HuH-7 (cell line): ENCODE results near the gene AIMP1.
"Not testable (repeated sequence)": the region's sequence is repeated elsewhere in the genome, so short reads cannot be mapped to it uniquely, and the experiment has no call there.

ENCODE experiments used
- DNase-seq: peaks from one replicate; pipeline ENCODE4 v3.0.0; 2011; ENCODE audit warnings: low spot score

Gene AIMP1

GRCh38 chr4:106353786-106354185, 37.4 kb downstream of the AIMP1 start:
- DNase-seq: no peak

DNA sequence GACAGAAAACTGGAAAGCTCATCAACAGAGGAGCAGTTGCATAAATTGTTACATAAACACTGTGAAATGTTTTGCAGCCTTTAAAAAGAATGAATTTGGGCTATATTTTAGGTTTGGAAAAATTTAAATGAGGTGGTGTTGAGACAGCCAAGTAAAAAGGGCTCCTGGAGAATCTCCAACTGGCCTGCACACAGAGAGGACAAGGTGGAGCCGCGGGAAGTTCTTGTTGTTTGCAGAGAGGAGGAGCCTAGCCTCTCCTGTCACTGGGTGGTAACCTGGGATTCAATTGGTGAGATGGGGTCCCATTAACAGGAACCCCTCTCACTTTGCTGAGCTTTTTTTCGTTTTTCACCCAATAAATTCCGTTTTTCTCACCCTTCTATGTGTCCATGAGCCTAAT, 38.8 kb downstream of the AIMP1 start:
- DNase-seq: no peak

DNA sequence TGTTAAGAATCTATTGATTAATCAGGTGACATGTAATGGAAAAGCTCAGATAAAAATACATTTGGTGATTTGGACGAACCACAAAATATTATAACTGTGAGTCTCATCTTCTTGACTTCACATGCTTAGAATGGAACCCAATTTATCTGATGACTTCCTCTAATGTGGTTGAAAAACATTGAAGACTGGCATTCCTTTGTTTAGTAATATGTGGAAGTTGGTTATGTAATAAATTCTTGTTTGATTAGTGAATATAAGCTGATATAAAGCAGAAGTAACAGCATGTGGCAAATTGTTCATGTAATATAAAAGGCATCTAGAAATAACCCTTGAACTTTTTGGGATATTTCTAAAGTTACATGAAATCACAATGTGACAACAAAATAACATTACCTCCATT, 42.5 kb downstream of the AIMP1 start:
- DNase-seq: no peak

- no peak for DNase-seq
Observed at GRCh38 chr4:106362086-106362825, 45.9 kb downstream of the AIMP1 start.

GRCh38 chr4:106364282-106364681, 47.9 kb downstream of the AIMP1 start:
- DNase-seq: no peak

GRCh38 chr4:106365613-106366012, 49.3 kb downstream of the AIMP1 start:
- DNase-seq: peak; percentile 0

GRCh38 chr4:106366026-106366425, 49.7 kb downstream of the AIMP1 start:
- no peak for DNase-seq

DNA sequence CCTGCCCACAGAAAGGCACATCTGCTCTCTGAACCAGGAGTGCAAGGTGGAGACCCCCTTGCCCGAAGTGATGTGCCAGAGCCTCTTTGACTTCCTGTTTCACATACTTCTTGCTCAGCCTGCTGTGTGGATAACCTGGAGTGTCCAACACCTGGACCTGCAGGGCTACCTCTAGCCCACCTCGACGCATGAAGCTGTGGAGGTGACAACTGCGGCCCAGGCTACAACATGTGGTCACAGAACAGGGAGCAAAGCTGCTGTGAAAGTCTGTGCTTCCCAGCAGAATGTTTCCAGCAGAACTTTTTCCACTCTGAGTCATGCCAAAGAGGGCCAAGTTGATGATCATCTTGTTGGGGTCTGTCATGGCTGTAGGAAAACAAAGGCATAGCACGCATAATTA, 50.7 kb downstream of the AIMP1 start:
- no peak for DNase-seq

- DNase-seq: no peak
Observed at GRCh38 chr4:106368678-106369077, 52.3 kb downstream of the AIMP1 start, which contains the start of gene GIMD1. Gene GIMD1 (minus strand): TSS chr4:106368778. CDS start chr4:106367435, 1,343 bp downstream.

DNA sequence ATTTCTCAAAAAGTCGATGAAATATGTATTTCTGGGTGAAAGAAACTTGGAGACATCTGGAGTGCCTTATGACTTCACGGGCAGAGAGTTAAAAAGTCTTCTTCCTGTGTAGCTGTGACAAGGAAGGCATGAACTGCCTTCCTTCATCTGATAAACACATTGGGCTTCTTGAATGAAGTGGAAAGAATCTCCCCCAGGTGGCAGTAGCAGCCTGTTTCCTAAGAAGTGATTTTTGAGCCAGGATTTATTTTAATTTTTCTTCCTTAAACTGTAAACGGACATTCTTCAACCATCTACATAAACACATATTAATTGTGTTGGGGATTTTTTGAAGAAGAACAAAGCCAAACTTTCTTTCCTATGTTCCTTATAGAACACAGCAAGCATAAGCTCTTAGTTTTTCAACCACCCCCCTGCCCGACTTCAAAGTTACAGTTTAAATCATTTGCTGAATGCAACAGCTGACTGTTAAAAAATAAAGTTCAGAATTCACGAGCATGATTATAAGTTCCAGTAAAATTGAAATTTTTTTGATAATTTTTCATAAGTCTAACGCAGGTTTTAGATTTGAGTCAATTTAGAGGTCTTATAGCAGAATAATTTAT, 53.2 kb downstream of the AIMP1 start:
- peak; percentile 9 for DNase-seq

- DNase-seq: no peak
Observed at GRCh38 chr4:106370214-106370613, 53.9 kb downstream of the AIMP1 start.

DNA sequence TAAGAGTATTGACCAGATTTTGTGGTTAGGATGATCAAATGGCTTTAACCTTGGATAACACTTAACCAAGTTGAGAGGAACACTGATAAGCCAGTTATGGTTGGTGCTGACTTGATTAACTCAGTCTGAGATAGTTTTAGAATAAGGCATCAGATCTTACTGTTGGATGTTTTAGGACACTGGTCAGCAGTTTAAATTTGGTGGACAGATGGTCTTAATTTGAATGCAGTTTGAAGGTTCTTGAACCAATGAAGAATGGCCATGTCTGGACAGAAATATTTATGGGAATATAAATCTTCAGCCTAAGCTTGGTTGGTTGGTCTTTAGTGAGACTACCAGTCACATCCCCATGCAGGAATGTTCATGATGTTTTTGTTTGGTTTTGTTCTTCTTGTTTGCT, 54.8 kb downstream of the AIMP1 start:
- DNase-seq: no peak

DNA sequence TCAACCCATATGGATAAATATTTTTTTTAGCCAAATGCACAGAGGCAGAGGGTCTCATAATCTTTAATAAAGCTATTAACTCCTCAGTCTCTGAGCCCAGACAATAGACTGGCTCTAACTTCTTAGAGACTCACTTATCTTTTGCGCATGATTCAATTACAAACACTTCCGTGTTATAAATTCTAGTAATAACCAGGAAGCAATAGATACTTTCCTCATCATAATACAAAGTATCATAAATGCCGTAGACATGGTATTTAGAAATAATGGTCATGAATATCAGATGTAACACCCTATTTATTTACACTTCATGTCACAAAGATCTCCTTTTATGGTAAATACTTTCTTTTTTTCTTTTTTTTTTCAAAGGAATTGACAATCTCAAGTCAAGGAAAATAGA, 56.7 kb downstream of the AIMP1 start:
- DNase-seq: no peak

- DNase-seq: no peak
Observed at GRCh38 chr4:106380179-106380578, 63.8 kb downstream of the AIMP1 start.

DNA sequence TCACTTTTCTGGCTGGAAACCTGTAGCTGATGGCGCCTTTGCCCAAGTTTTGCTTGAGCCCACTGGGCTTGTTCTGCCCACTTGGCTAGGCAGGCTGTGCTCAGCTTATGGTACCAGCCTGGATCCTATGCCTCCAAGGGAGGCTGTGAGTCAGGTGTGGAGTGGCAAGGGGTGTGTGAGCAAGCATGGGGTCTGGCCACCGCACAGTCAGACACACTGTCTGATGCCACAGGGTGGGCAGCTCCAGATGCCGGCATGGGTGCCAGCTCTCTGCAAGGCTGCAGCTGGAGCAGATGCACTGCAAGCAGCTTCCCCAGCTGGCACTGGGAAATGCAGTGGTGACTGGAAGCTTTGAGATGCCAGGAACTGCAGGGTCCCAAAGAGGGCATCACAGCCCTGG, 68.5 kb downstream of the AIMP1 start:
- no peak for DNase-seq

- no peak for DNase-seq
Observed at GRCh38 chr4:106385853-106386393, 69.6 kb downstream of the AIMP1 start.

GRCh38 chr4:106395582-106395981, 79.2 kb downstream of the AIMP1 start:
- DNase-seq: no peak

- DNase-seq: not testable (repeated sequence)
Observed at GRCh38 chr4:106398898-106399297, 82.5 kb downstream of the AIMP1 start.
